ENCODE measurements around the gene TMPRSS13. TPM values are rescaled to one million over a fixed set of nuclear protein-coding genes. Genes with fewer than 3 reads are reported as not detected.

TMPRSS13 gene
- total RNA-seq, 4 donors from 2014 or later = 0.22 to 0.51 TPM; not detected in 2

GRCh38 chr11:117917591-117918151, 11.5 kb downstream of the TMPRSS13 start:
- TF ChIP-seq, protein P1, sequence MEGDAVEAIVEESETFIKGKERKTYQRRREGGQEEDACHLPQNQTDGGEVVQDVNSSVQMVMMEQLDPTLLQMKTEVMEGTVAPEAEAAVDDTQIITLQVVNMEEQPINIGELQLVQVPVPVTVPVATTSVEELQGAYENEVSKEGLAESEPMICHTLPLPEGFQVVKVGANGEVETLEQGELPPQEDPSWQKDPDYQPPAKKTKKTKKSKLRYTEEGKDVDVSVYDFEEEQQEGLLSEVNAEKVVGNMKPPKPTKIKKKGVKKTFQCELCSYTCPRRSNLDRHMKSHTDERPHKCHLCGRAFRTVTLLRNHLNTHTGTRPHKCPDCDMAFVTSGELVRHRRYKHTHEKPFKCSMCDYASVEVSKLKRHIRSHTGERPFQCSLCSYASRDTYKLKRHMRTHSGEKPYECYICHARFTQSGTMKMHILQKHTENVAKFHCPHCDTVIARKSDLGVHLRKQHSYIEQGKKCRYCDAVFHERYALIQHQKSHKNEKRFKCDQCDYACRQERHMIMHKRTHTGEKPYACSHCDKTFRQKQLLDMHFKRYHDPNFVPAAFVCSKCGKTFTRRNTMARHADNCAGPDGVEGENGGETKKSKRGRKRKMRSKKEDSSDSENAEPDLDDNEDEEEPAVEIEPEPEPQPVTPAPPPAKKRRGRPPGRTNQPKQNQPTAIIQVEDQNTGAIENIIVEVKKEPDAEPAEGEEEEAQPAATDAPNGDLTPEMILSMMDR (IDR thresholded peaks at IDR 0.05; ENCODE audit: low read depth) = no peak

DNA sequence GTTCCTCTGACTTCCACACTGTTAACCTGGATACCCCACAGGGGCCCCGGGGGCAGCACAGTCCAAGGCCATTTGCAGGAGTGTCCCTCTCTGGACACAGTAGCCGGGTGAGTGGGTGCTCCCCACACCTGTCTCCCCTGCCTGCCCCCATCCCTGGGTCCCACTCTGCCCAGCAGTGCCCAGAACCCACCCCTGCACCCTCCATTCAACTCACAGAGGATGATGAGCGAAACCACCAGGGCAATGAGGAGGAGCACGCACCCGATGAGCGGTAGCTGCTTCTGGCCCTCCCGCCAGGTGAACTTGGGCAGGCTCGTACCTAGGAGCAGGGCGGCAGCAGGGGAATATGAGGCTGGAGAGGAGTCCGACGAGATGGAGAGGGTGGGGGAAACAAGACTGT, 12.2 kb downstream of the TMPRSS13 start:
- TF ChIP-seq, protein P1 (IDR thresholded peaks at IDR 0.05; ENCODE audit: low read depth) = no peak

DNA sequence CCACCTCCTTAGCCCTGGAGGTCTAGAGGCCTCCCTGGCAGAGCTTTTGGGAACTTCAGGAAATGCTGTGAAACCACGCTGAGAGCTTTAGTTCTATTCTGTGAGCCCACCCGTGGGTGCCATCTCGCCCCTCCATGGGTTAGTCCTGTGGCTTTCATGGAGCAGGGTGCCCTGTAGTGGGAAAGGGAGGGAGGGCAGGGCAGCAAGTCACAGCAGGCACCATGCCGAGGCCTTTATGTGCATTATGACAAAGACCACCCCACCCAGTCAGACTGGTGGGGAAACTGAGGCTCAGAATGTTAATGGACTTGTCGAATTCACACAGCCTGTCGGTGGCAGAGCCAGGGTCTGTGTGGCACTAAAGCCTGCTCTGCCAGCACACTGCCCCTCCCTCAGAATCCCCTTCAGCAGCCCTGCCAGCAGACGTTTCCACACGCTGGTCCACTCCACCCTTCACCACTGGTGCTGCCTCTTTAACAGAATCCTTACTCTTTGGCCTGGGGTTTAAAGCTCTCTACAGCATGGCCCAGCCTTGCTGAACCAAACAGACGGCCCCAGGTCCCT, 13.4 kb downstream of the TMPRSS13 start:
- TF ChIP-seq, protein P1 (IDR thresholded peaks at IDR 0.05; ENCODE audit: low read depth) = no peak

DNA sequence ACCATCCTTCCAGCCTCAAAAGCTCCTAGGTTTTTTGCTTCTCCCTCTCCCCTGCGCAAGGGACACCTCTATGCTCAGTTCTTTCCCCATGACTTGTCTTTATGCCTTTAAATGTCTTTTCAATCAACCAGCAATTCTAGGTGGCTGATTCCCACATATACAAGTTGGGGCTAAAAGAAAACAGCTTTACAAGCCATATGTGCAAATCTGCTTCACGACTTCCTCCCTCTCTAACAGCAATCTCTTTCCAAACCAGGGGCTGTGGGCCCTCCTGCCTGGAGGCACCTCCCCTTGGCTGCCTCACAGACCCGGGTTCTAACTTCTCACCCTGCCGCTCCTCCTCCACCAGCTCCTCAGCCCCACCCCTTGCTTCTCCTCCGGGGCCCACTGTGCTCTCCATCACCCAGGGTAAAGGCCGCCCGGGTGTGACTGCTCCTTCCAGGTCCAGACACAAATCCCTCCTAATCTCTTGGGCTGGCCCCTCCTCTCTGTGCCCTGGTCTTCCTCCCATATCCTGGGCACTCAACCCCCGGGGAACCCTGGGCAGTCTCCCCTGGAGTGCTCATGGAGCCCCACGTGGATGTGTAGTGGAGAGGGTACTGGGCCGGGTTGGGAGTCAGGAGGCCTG, 14.1 kb downstream of the TMPRSS13 start:
- TF ChIP-seq, protein P1 (IDR thresholded peaks at IDR 0.05; ENCODE audit: low read depth) = no peak

DNA sequence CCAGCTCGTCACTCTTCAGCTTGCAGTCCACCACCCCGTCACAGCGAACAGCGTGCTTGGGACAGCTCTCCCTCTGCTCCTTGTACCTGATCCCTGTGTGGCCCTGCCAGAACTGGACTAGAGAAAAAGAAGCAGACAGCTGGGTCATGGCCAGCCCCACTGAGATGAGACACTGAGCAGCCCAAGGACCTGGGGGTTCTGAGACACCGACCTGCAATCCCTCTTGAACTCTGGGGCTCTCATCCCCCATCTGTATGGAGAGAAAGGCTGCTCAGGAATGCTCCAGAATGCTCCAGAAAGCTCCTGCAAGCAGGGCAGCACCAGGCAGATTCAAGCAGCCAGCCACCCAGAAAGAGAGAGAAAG, 14.8 kb downstream of the TMPRSS13 start:
- TF ChIP-seq, protein P1 (IDR thresholded peaks at IDR 0.05; ENCODE audit: low read depth) = no peak

DNA sequence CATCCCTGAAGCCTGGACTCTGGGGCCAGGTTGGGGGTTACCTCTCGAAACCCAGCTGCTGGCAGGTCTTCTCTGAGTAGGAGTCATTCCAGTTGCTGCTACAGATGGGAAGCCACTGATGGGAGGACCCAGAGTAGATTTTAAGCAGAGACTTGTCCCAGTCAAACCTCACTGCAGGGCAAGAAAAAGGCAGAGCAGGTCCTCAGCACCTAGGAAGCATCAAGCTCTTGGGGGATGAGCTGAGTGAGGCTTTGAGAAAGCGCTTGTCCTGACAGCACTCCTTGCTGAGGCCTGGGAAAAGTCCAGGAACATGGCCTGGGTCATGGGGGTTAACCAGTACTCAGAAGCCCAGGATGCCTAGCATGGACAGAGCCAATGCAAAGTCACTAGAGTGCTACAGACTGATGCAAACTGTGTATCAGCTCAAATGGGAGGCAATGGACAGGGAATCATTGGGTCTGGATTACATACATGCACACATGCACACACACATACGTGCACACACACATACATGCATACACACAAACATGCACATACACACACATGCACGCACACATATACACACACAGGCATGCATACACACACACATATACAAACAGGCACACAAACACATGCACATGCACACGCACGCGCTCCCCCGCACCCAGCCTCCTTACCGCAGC, 15.3 kb downstream of the TMPRSS13 start:
- TF ChIP-seq, protein P1 (IDR thresholded peaks at IDR 0.05; ENCODE audit: low read depth) = no peak

DNA sequence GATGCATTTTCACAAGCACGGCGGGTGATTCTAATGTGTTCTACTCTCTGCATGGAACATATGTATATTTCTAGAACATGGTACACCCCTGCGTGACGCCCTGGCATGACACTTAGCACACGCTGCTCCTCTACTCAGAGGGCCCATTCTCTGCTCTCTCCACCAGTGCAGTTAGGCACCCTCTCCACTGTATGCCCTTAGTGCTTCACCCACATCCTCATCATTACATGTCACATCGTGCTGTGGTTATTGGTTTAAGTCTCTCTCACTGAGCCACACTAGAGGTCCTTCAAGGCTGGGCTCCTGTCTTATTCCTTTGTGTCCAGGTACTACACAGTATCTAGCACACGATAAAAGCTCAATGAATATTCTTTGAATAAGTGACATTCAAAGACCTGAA, 16.7 kb downstream of the TMPRSS13 start:
- TF ChIP-seq, protein P1 (IDR thresholded peaks at IDR 0.05; ENCODE audit: low read depth) = no peak

All from subcutaneous adipose tissue (tissue), 4 donors.